ENCODE measurements around the gene SRGAP3.

Gene SRGAP3

GRCh38 chr3:9064850-9065249 lies 184.6 kb downstream of the SRGAP3 start:
- no peak for DNase-seq (ENCODE audit: low read depth in 2 of 2, low spot score in 1 of 2)

GRCh38 chr3:9064251-9064650 lies 185.2 kb downstream of the SRGAP3 start:
- no peak for DNase-seq (ENCODE audit: low read depth in 2 of 2, low spot score in 1 of 2)

GRCh38 chr3:9062570-9062969 lies 186.9 kb downstream of the SRGAP3 start:
- DNase-seq (ENCODE audit: low read depth in 2 of 2, low spot score in 1 of 2), result no peak

- no peak for DNase-seq (ENCODE audit: low read depth in 2 of 2, low spot score in 1 of 2)
Observed at GRCh38 chr3:9061634-9062033, 187.8 kb downstream of the SRGAP3 start.

- no peak for DNase-seq (ENCODE audit: low read depth in 2 of 2, low spot score in 1 of 2)
Observed at GRCh38 chr3:9059489-9060400, 189.7 kb downstream of the SRGAP3 start.

- no peak for DNase-seq (ENCODE audit: low read depth in 2 of 2, low spot score in 1 of 2)
Observed at GRCh38 chr3:9056581-9056980, 192.9 kb downstream of the SRGAP3 start.

GRCh38 chr3:9047452-9048346 lies 201.7 kb downstream of the SRGAP3 start:
- no peak for DNase-seq (ENCODE audit: low read depth in 2 of 2, low spot score in 1 of 2)

- no peak for DNase-seq (ENCODE audit: low read depth in 2 of 2, low spot score in 1 of 2)
Observed at GRCh38 chr3:9045371-9045770, 204.1 kb downstream of the SRGAP3 start.

- DNase-seq (ENCODE audit: low read depth in 2 of 2, low spot score in 1 of 2), result no peak
Observed at GRCh38 chr3:9043063-9043462, 206.4 kb downstream of the SRGAP3 start.

- DNase-seq (ENCODE audit: low read depth in 2 of 2, low spot score in 1 of 2), result no peak
Observed at GRCh38 chr3:9041626-9042025, 207.8 kb downstream of the SRGAP3 start.

- no peak for DNase-seq (ENCODE audit: low read depth in 2 of 2, low spot score in 1 of 2)
Observed at GRCh38 chr3:9040996-9041395, 208.4 kb downstream of the SRGAP3 start.

GRCh38 chr3:9037144-9037711 lies 212.2 kb downstream of the SRGAP3 start:
- no peak for DNase-seq (ENCODE audit: low read depth in 2 of 2, low spot score in 1 of 2)

GRCh38 chr3:9036404-9037131 lies 212.9 kb downstream of the SRGAP3 start:
- no peak for DNase-seq (ENCODE audit: low read depth in 2 of 2, low spot score in 1 of 2)

GRCh38 chr3:9035961-9036360 lies 213.5 kb downstream of the SRGAP3 start:
- DNase-seq (ENCODE audit: low read depth in 2 of 2, low spot score in 1 of 2), result no peak

- no peak for DNase-seq (ENCODE audit: low read depth in 2 of 2, low spot score in 1 of 2)
Observed at GRCh38 chr3:9035473-9035872, 214.0 kb downstream of the SRGAP3 start.

- DNase-seq (ENCODE audit: low read depth in 2 of 2, low spot score in 1 of 2), result no peak
Observed at GRCh38 chr3:9033867-9034266, 215.6 kb downstream of the SRGAP3 start.

- no peak for DNase-seq (ENCODE audit: low read depth in 2 of 2, low spot score in 1 of 2)
Observed at GRCh38 chr3:9032231-9032777, 217.1 kb downstream of the SRGAP3 start.

- DNase-seq (ENCODE audit: low read depth in 2 of 2, low spot score in 1 of 2), result no peak
Observed at GRCh38 chr3:9030034-9030433, 219.4 kb downstream of the SRGAP3 start.

GRCh38 chr3:9028134-9028533 lies 221.3 kb downstream of the SRGAP3 start:
- DNase-seq (ENCODE audit: low read depth in 2 of 2, low spot score in 1 of 2), result no peak

GRCh38 chr3:9026320-9027045 lies 223.0 kb downstream of the SRGAP3 start:
- no peak for DNase-seq (ENCODE audit: low read depth in 2 of 2, low spot score in 1 of 2)
